Stomach (tissue), 9 donors: Measurements from ENCODE around the gene MAPK13. TPM values are rescaled to one million over a fixed set of nuclear protein-coding genes. Genes with fewer than 3 reads are reported as not detected.

ENCODE experiments used
- DNase-seq, 2 donors: peaks; one replicate each; pipeline versions ENCODE4 v3.0.0 to v3.0.0-alpha.2; 2013 to 2019
- H3K27ac ChIP-seq, 5 donors: fragments of 200-600 bp in 4 of 5; sonication (generic) in 4 of 5; one replicate each; pipeline ENCODE4 v1.5.1; 2013 to 2019; ENCODE audit warnings: mild to moderate bottlenecking in 1 of 5, moderate library complexity in 1 of 5
- H3K27me3 ChIP-seq, 3 donors: fragments of 200-600 bp; sonication (generic); one replicate each; pipeline ENCODE4 v1.5.1; 2017 to 2019; ENCODE audit warnings: mixed run types in 1 of 3
- H3K36me3 ChIP-seq, 4 donors: fragments of 200-600 bp; sonication (generic); 1 replicate in 3 of 4; 2 replicates in 1 of 4; pipeline ENCODE4 v1.5.1; 2016 to 2019
- H3K4me1 ChIP-seq, 4 donors: fragments of 200-600 bp; sonication (generic); one replicate each; pipeline ENCODE4 v1.5.1; 2016 to 2019
- H3K4me3 ChIP-seq, 4 donors: fragments of 200-600 bp; sonication (generic) in 3 of 4; one replicate each; pipeline ENCODE4 v1.5.1; 2016 to 2019; ENCODE audit warnings: mild to moderate bottlenecking in 1 of 4
- H3K9me3 ChIP-seq, 4 donors: fragments of 200-600 bp; sonication (generic); one replicate each; pipeline ENCODE4 v1.5.1; 2016 to 2019
- EP300 ChIP-seq: sonication (generic); formaldehyde crosslinking; IDR thresholded peaks from one replicate; pipeline ENCODE4 v1.6.1; 2017; ENCODE audit warnings: antibody characterized with exemption
- POLR2A ChIP-seq, 4 donors: fragments of 450-650 bp; IDR thresholded peaks; one replicate each; pipeline ENCODE4 v1.6.1; 2016; ENCODE audit warnings: antibody characterized with exemption in 4 of 4, control low read depth in 2 of 4, mild to moderate bottlenecking in 1 of 4, moderate library complexity in 1 of 4
- POLR2AphosphoS5 ChIP-seq, 3 donors: sonication (generic); formaldehyde crosslinking; IDR thresholded peaks; one replicate each; pipeline ENCODE4 v1.6.1; 2016; ENCODE audit warnings: antibody characterized with exemption in 3 of 3
- WGBS, 5 donors: extraction: QIAGEN DNeasy Blood & Tissue Kit in 3 of 5; methylation state at CpG; one replicate each; pipeline versions ENCODE4 v1.1.5 to v1.1.7; 2013 to 2018; 5-methylcytosine and 5-hydroxymethylcytosine counted together
- intact Hi-C: fragments of 100-400 bp; cut with DNase I; formaldehyde crosslinking; loops from one replicate; pipeline ENCODE4 v1.15.1; 2023; ENCODE audit warnings: low total_unique reads
- polyA plus RNA-seq, 3 donors: library from polyadenylated mRNA; stranded (reverse); fragments of 200-250 nt; gene quantifications; one replicate each; pipeline ENCODE4 v1.2.3, GENCODE V29; 2013
- total RNA-seq, 5 donors: library from RNA; depleted of rRNA; stranded (reverse); fragments of >200 nt; gene quantifications; one replicate each; pipeline versions ENCODE4 v1.1.0 to v1.2.3, GENCODE V29; 2014 to 2016
- TF ChIP-seq, protein P1 (sequence below), 7 experiments: fragments of 450-650 bp in 4 of 7; fragments of 200-600 bp in 3 of 7; sonication (generic) in 3 of 7; IDR thresholded peaks; one replicate each; pipeline ENCODE4 v1.5.1; 2016 to 2019; ENCODE audit warnings: antibody characterized with exemption in 7 of 7, control low read depth in 2 of 7, mild to moderate bottlenecking in 1 of 7
- donor health status: healthy with polysubstance abuse.
- donor health status: Bipolar disorder and iron deficiency.
- donor health status: healthy.

The MAPK13 gene
- total and polyA plus RNA-seq, 8 donors = 19.8 to 95.9 (median 34.5) TPM

DNA sequence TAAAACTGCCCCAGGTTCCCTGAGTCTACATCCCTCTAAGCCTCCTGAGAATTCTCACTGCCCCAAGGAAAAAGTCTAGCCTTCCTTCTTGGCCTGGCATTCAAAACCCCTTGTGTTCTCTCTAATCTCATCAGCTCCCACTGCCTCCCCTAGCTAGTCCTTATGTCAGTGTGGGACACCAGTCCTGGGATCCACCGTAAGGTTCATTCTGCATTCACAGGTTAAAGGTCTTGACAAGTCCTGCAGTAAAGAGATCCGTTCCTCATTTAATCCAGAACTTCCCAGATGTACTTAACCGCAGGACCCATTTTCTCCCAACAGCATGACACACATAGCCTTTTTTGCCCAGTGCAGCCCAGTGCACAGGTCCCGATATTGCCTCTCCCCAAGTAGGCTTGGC, 11.6 kb downstream of the MAPK13 start:
- 83 to 99% (median 96%) methylated on average over 4 of the region's 4 CpGs for WGBS, 5 donors
- H3K27me3 ChIP-seq = no peaks in the 10 kb centered on the region

DNA sequence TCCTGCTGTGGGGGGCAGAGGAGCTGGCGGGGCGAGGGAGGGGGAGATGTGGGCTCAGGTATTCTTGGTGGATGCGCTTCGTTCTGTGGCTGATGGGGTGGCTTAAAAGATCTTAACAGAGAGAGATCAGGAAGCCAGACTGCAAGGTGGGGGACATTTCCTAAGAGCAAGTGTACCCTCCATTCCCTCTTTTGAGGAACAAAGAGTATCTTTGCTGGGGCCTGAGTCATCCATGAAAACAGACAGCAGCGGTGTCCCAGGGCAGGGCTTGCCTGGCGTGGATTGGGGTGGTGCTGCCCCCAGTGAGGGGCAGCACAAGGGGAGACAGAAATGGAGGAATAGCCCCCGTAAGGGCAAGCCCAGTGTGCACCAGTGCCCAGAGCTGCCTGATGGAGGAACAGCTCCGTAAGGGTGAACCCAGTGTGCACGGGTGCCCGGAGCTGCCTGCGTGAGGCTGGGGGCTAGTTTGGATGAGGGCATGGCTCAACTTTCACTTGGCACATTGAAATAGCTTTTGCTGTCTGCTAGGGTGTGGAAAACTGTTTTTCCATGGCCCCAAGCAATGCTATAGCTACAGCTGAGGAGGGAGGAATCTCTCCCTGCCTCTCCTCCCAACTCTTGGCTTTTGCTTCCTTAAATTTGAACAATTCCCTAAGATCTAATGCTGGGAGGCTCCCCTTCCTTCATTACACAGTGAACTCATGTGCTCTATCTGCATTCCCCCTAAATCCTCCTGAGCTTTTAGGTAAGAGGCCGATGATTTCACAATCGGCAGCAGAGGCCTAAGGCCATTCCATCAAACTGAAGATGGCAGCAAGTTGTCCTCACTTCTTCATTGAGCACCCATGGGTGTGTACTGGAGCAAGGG, 12.9 kb downstream of the MAPK13 start:
- Histone ChIP-seq H3K9me3 (no peaks in the 10 kb centered on the region), H3K27ac (no peak overlapping the region), H3K4me3 (no peak overlapping the region), H3K36me3 (peaks cover 9 to 34% (median 26%) of the 10 kb centered on the region in 4 donors), H3K4me1 (peaks cover 0 to 3% (median 0%) of the 10 kb centered on the region in 4 donors), H3K27me3 (no peaks in the 10 kb centered on the region)
- intact Hi-C loops = no loop called here
- WGBS, 5 donors = 91 to 93% (median 92%) methylated on average over 13 of the region's 13 CpGs
- TF ChIP-seq POLR2A (IDR thresholded peaks at IDR 0.05) (no peak), EP300 (no peak), POLR2AphosphoS5 (IDR thresholded peaks at IDR 0.05) (no peak)
- TF ChIP-seq, protein P1, sequence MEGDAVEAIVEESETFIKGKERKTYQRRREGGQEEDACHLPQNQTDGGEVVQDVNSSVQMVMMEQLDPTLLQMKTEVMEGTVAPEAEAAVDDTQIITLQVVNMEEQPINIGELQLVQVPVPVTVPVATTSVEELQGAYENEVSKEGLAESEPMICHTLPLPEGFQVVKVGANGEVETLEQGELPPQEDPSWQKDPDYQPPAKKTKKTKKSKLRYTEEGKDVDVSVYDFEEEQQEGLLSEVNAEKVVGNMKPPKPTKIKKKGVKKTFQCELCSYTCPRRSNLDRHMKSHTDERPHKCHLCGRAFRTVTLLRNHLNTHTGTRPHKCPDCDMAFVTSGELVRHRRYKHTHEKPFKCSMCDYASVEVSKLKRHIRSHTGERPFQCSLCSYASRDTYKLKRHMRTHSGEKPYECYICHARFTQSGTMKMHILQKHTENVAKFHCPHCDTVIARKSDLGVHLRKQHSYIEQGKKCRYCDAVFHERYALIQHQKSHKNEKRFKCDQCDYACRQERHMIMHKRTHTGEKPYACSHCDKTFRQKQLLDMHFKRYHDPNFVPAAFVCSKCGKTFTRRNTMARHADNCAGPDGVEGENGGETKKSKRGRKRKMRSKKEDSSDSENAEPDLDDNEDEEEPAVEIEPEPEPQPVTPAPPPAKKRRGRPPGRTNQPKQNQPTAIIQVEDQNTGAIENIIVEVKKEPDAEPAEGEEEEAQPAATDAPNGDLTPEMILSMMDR (IDR thresholded peaks at IDR 0.05) = no peak
- no peak for DNase-seq

More for the DNA sequence above, 11.6 kb downstream of the MAPK13 start:
- Histone ChIP-seq H3K9me3 (no peaks in the 10 kb centered on the region), H3K4me3 (no peak overlapping the region), H3K36me3 (peaks cover 9 to 45% (median 35%) of the 10 kb centered on the region in 4 donors), H3K27ac (no peak overlapping the region), H3K4me1 (peaks cover 0 to 3% (median 0%) of the 10 kb centered on the region in 4 donors)
- TF ChIP-seq POLR2A (IDR thresholded peaks at IDR 0.05) (no peak), EP300 (no peak), POLR2AphosphoS5 (IDR thresholded peaks at IDR 0.05) (no peak)
- TF ChIP-seq, protein P1 (IDR thresholded peaks at IDR 0.05) = no peak
- intact Hi-C loops = no loop called here
- no peak for DNase-seq

DNA sequence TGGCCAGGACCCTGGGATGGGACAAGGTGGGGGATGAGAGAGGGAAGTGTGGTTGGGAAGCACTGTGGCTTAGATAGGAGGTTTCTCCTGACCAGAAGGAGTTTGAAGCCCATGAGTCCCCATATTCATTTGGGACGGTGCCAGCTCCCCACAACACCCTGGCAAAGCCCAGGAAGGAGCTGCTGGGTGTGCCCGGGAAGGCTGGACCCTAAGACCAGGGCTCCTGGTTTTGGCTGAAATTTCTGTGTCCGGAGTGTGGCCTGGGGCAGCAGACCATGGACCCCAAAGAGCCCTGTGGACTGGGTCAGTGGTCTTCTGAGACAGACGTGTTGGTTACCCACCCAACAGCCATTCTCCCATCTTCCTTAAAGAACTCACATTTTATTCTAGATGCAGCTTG, 15.2 kb downstream of the MAPK13 start:
- DNase-seq = no peak
- H3K36me3 ChIP-seq = peaks cover 0 to 12% (median 6%) of the 10 kb centered on the region in 4 donors
- H3K27ac ChIP-seq = no peak overlapping the region
- intact Hi-C loops = no loop called here
- H3K4me3 ChIP-seq = no peak overlapping the region
- no peaks in the 10 kb centered on the region for H3K27me3 ChIP-seq
- no peak for TF ChIP-seq EP300
- H3K9me3 ChIP-seq = no peaks in the 10 kb centered on the region
- H3K4me1 ChIP-seq = peaks cover 0 to 7% (median 0%) of the 10 kb centered on the region in 4 donors
- 78 to 90% (median 82%) methylated on average over 4 of the region's 4 CpGs for WGBS, 5 donors

DNA sequence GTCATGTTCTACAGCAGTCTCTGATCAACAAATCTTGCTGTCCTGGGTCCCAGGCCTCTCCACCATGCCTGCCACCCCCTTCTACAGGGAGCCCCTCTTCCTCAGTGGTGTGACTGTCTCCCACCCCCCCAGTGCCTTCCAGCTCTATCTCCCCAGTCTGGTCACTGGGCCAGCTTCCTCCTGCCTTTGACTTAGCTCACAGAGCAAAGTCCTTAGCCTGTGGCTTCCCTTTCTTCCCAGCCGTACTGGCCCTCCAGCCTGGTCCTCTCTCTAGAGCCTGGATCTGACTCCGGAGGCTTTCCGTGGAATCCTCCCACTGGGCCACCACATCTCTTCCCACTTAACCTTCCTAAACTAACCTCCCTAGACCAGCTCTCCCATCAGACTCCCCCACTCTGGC, 17.0 kb downstream of the MAPK13 start:
- H3K36me3 ChIP-seq = no peaks in the 10 kb centered on the region
- H3K4me1 ChIP-seq = peaks cover 0 to 7% (median 0%) of the 10 kb centered on the region in 4 donors
- H3K9me3 ChIP-seq = no peaks in the 10 kb centered on the region
- no peak for DNase-seq
- H3K27ac ChIP-seq = no peak overlapping the region
- TF ChIP-seq EP300 = no peak
- no peak for TF ChIP-seq POLR2AphosphoS5 (IDR thresholded peaks at IDR 0.05)
- TF ChIP-seq POLR2A (IDR thresholded peaks at IDR 0.05) = no peak
- TF ChIP-seq, protein P1 (IDR thresholded peaks at IDR 0.05) = no peak
- no peaks in the 10 kb centered on the region for H3K27me3 ChIP-seq
- intact Hi-C loops = no loop called here
- no peak overlapping the region for H3K4me3 ChIP-seq
- WGBS, 5 donors = 84 to 95% (median 93%) methylated on average over 3 of the region's 3 CpGs

DNA sequence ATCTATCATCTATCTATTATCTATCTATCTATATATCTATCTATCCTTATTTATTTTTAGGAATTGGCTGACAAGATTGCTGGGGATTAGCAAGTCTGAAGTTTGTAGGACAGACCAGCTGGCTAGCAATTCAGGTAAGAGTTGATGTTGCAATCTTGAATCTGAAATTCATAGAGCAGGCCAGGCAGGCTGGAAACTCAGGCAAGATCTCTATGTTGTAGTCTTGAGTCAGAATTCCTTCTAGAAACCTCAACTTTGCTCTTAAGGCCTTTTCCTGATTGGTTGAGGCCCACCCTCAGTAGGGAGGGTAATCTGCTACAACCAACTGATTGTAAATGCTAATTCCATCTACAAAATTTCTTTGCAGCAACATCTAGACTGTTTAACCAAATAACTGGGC, 19.2 kb downstream of the MAPK13 start:
- H3K27ac ChIP-seq = peak overlapping the region in 2 of 5 donors; percentile 49 to 60
- no peak overlapping the region for H3K4me3 ChIP-seq
- no peaks in the 10 kb centered on the region for H3K36me3 ChIP-seq
- intact Hi-C loops = no loop called here
- H3K4me1 ChIP-seq = peaks cover 0 to 4% (median 0%) of the 10 kb centered on the region in 4 donors
- H3K9me3 ChIP-seq = no peaks in the 10 kb centered on the region
- DNase-seq = no peak
- H3K27me3 ChIP-seq = no peaks in the 10 kb centered on the region
- TF ChIP-seq POLR2AphosphoS5 (IDR thresholded peaks at IDR 0.05) = no peak
- TF ChIP-seq, protein P1 (IDR thresholded peaks at IDR 0.05) = no peak
- TF ChIP-seq POLR2A (IDR thresholded peaks at IDR 0.05) = no peak
- no peak for TF ChIP-seq EP300
